ENCODE results near the gene TMEM273. TPM values are rescaled to one million over a fixed set of nuclear protein-coding genes. Genes with fewer than 3 reads are reported as not detected.

TMEM273 gene
- total RNA-seq, 1 donor from 2014 or later: 0.42 TPM

GRCh38 chr10:49173853-49174252 is 14.3 kb downstream of the TMEM273 start:
- no peaks in the 10 kb centered on the region for H3K27me3 ChIP-seq (ENCODE audit: control insufficient read depth, insufficient read depth, low read length)
- no peak for TF ChIP-seq CTCF (IDR thresholded peaks at IDR 0.05; ENCODE audit: insufficient read depth, low read length, poor library complexity, severe bottlenecking)
- no peak overlapping the region for H3K4me3 ChIP-seq (ENCODE audit: low read depth, low read length)
- H3K36me3 ChIP-seq (ENCODE audit: control insufficient read depth, insufficient read depth, low read length): no peaks in the 10 kb centered on the region
- no peak for DNase-seq (ENCODE audit: low read depth)

- Histone ChIP-seq H3K27me3 (ENCODE audit: control insufficient read depth, insufficient read depth, low read length) (no peaks in the 10 kb centered on the region), H3K4me3 (ENCODE audit: low read depth, low read length) (no peak overlapping the region), H3K36me3 (ENCODE audit: control insufficient read depth, insufficient read depth, low read length) (no peaks in the 10 kb centered on the region)
- TF ChIP-seq CTCF (IDR thresholded peaks at IDR 0.05; ENCODE audit: insufficient read depth, low read length, poor library complexity, severe bottlenecking): no peak
- no peak for DNase-seq (ENCODE audit: low read depth)
Observed at GRCh38 chr10:49173201-49173772, 14.9 kb downstream of the TMEM273 start.

GRCh38 chr10:49172777-49173132 is 15.4 kb downstream of the TMEM273 start:
- no peaks in the 10 kb centered on the region for H3K27me3 ChIP-seq (ENCODE audit: control insufficient read depth, insufficient read depth, low read length)
- no peak for DNase-seq (ENCODE audit: low read depth)
- TF ChIP-seq CTCF (IDR thresholded peaks at IDR 0.05; ENCODE audit: insufficient read depth, low read length, poor library complexity, severe bottlenecking): no peak
- H3K36me3 ChIP-seq (ENCODE audit: control insufficient read depth, insufficient read depth, low read length): no peaks in the 10 kb centered on the region
- no peak overlapping the region for H3K4me3 ChIP-seq (ENCODE audit: low read depth, low read length)

GRCh38 chr10:49172061-49172776 is 16.0 kb downstream of the TMEM273 start:
- no peak overlapping the region for H3K4me3 ChIP-seq (ENCODE audit: low read depth, low read length)
- DNase-seq (ENCODE audit: low read depth): no peak
- TF ChIP-seq CTCF (IDR thresholded peaks at IDR 0.05; ENCODE audit: insufficient read depth, low read length, poor library complexity, severe bottlenecking): no peak
- H3K27me3 ChIP-seq (ENCODE audit: control insufficient read depth, insufficient read depth, low read length): no peaks in the 10 kb centered on the region
- no peaks in the 10 kb centered on the region for H3K36me3 ChIP-seq (ENCODE audit: control insufficient read depth, insufficient read depth, low read length)

GRCh38 chr10:49171326-49172060 is 16.7 kb downstream of the TMEM273 start:
- TF ChIP-seq CTCF (IDR thresholded peaks at IDR 0.05; ENCODE audit: insufficient read depth, low read length, poor library complexity, severe bottlenecking): no peak
- Histone ChIP-seq H3K4me3 (ENCODE audit: low read depth, low read length) (no peak overlapping the region), H3K36me3 (ENCODE audit: control insufficient read depth, insufficient read depth, low read length) (no peaks in the 10 kb centered on the region), H3K27me3 (ENCODE audit: control insufficient read depth, insufficient read depth, low read length) (peaks cover 4% of the 10 kb centered on the region)
- no peak for DNase-seq (ENCODE audit: low read depth)

Measured in kidney epithelial cell (primary cell).